Activated naive CD8-positive, alpha-beta T cell treated with anti-CD3 and anti-CD28 coated beads, Interleukin-2, amount 10 ng/mL, durations not matched to agents 7 days and 5 days (primary cell): ENCODE data around the gene LIMA1. TPM values are rescaled to one million over a fixed set of nuclear protein-coding genes. Genes with fewer than 3 reads are reported as not detected.
"Not testable (repeated sequence)": the region's sequence is repeated elsewhere in the genome, so short reads cannot be mapped to it uniquely, and the experiment has no call there.

Experiments used
- ATAC-seq: fragments of 150-1000 bp; cut with Tn5 transposase; one replicate; pipeline ENCODE4 v1.10.0; 2021; ENCODE audit warnings: low read depth, moderate library complexity
- POLR2A ChIA-PET: fragments of 350-600 bp; sonication (Branson Sonifier 250); formaldehyde crosslinking; loops from one replicate; lab custom pipeline; 2021; ENCODE audit warnings: antibody characterized with exemption; lab: Charles Lee
- DNase-seq: peaks from one replicate; pipeline ENCODE4 v3.0.0; 2021
- H3K27ac Mint-ChIP-seq: one replicate; pipeline ENCODE4 v1.8.0; 2022; ENCODE audit warnings: mild to moderate bottlenecking, mixed read lengths
- H3K27me3 Mint-ChIP-seq: one replicate; pipeline ENCODE4 v1.8.0; 2022; ENCODE audit warnings: mild to moderate bottlenecking, moderate library complexity, mixed read lengths
- H3K36me3 Mint-ChIP-seq: one replicate; pipeline ENCODE4 v1.8.0; 2021; ENCODE audit warnings: mild to moderate bottlenecking, mixed read lengths
- H3K4me1 Mint-ChIP-seq: one replicate; pipeline ENCODE4 v1.8.0; 2021; ENCODE audit warnings: mixed read lengths
- H3K4me3 Mint-ChIP-seq: one replicate; pipeline ENCODE4 v1.8.0; 2022; ENCODE audit warnings: mild to moderate bottlenecking, moderate library complexity, mixed read lengths
- H3K9me3 Mint-ChIP-seq: one replicate; pipeline ENCODE4 v1.8.0; 2021; ENCODE audit warnings: mixed read lengths
- total RNA-seq, 2 experiments: library from RNA; stranded (reverse); gene quantifications; one replicate each; pipeline ENCODE4 v1.2.3, GENCODE V29; 2021

LIMA1 gene
- total RNA-seq, 2 experiments from 2014 or later: 11.3 to 13.6 TPM

- Mint-ChIP-seq H3K27me3 (peaks cover 4% of the 10 kb centered on the region), H3K4me1 (peaks cover 12% of the 10 kb centered on the region), H3K9me3 (no peaks in the 10 kb centered on the region), H3K4me3 (no peak overlapping the region), H3K36me3 (no peaks in the 10 kb centered on the region), H3K27ac (peak overlapping the region; percentile 67)
- ATAC-seq (no peak), DNase-seq (no peak)
- POLR2A ChIA-PET: no interaction called here
Observed at GRCh38 chr12:50276068-50276467, 7.3 kb downstream of the LIMA1 start.

DNA sequence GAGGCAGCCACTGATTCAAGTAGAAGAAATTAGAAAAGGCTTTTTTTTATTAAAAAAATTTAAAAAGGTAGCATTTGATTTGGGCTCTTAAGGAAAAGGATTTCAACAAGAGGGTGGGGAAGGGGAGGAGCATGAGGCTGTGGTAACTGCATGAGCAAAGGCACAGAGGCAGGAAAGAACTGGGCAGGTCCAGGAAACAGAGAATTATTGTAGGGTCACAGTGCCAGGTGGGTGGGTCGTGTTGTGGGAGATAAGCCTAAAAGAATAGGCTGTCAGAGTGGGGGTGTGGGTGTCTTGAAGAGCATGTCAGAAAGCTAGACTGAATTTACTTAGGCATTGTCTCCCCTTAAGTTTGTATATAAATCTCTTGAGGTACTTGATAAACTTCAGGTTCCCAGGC lies 7.8 kb downstream of the LIMA1 start:
- Mint-ChIP-seq H3K9me3 (no peaks in the 10 kb centered on the region), H3K27ac (peak overlapping the region; percentile 67), H3K36me3 (no peaks in the 10 kb centered on the region), H3K4me3 (peak overlapping the region; percentile 6), H3K27me3 (peaks cover 2% of the 10 kb centered on the region), H3K4me1 (peaks cover 12% of the 10 kb centered on the region)
- POLR2A ChIA-PET: no interaction called here
- peak; percentile 52 for ATAC-seq
- DNase-seq: no peak

GRCh38 chr12:50275127-50275526 lies 8.2 kb downstream of the LIMA1 start:
- peaks cover 12% of the 10 kb centered on the region for H3K4me1 Mint-ChIP-seq
- H3K9me3 Mint-ChIP-seq, H3K36me3 Mint-ChIP-seq, H3K27me3 Mint-ChIP-seq, H3K27ac Mint-ChIP-seq, ATAC-seq, POLR2A ChIA-PET, H3K4me3 Mint-ChIP-seq, DNase-seq: not testable (repeated sequence)

DNA sequence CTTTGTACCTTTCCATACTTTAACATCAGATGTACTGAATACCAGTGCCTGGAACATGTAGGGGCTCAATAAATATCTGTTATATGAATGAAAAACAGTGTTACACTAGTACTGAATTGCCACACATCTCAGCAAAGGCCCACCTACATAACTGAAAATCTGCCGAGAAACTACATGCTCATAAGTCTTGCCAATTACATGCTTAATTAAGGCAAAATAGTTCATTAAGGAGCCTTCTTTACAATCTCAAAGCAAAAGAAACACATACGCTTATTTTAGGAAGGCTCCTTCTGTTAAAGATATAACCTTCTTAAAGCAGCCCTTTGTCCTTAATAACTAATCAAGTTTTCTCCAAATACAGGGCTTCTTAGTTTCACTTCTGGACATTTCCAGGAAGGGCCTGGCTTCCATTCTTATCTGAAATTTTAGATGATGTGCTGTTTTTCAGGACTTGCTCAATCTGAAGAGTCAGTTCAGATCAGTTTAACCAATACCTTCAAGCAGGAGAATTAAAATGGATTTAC lies 11.5 kb downstream of the LIMA1 start:
- Mint-ChIP-seq H3K36me3 (no peaks in the 10 kb centered on the region), H3K27me3 (no peaks in the 10 kb centered on the region), H3K27ac (no peak overlapping the region), H3K4me1 (peaks cover 12% of the 10 kb centered on the region), H3K9me3 (no peaks in the 10 kb centered on the region), H3K4me3 (no peak overlapping the region)
- ATAC-seq (no peak), DNase-seq (no peak)
- POLR2A ChIA-PET: no interaction called here

GRCh38 chr12:50268482-50268881 lies 14.8 kb downstream of the LIMA1 start:
- Mint-ChIP-seq H3K4me1 (peaks cover 2% of the 10 kb centered on the region), H3K36me3 (no peaks in the 10 kb centered on the region), H3K9me3 (no peaks in the 10 kb centered on the region), H3K4me3 (no peak overlapping the region), H3K27me3 (no peaks in the 10 kb centered on the region), H3K27ac (no peak overlapping the region)
- DNase-seq (no peak), ATAC-seq (no peak)
- POLR2A ChIA-PET: no interaction called here

DNA sequence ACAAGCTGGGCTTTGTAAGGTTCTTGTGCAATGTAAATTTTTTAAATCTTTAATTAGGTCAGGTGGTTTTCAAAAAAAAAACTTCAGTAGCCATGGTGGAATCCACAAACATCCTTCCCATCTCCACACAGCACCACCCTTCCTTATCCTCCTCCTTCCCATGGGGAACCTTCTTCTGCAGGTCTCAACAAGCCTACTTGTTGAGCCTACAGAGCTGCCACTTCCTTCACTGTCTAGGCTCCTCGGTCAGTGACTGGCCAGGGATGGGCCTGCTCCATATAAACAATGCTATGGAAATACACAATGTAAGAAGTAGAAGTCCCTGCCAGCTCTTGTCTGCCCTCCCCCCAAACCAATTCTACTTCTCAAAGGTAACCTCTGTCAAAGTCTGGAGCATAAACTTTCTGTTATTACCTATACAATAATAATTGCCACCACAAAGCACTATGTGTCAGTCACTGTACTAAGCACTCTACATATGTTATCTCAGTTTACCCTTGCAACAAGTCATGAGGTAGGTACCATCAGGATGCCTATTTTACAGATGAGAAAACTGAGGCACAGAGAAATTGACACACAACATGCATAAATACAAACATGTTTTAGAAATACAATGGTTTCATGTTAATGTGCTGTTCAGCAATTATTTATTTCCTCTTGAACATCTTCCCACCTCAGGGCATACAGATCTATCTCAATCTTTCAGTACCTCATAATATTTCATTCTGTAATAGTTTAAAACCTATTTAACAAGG lies 17.4 kb downstream of the LIMA1 start:
- no peaks in the 10 kb centered on the region for H3K4me1 Mint-ChIP-seq
- ATAC-seq: no peak

GRCh38 chr12:50263832-50264231 lies 19.5 kb downstream of the LIMA1 start:
- no peaks in the 10 kb centered on the region for H3K4me1 Mint-ChIP-seq
- POLR2A ChIA-PET: no interaction called here
- no peak for ATAC-seq
- H3K36me3 Mint-ChIP-seq: no peaks in the 10 kb centered on the region
- no peak overlapping the region for H3K27ac Mint-ChIP-seq
- H3K9me3 Mint-ChIP-seq: no peaks in the 10 kb centered on the region
- H3K27me3 Mint-ChIP-seq: no peaks in the 10 kb centered on the region
- no peak overlapping the region for H3K4me3 Mint-ChIP-seq
- DNase-seq: no peak

More for the DNA sequence above, 17.4 kb downstream of the LIMA1 start:
- Mint-ChIP-seq H3K4me3 (no peak overlapping the region), H3K27ac (no peak overlapping the region), H3K27me3 (no peaks in the 10 kb centered on the region), H3K9me3 (no peaks in the 10 kb centered on the region), H3K36me3 (no peaks in the 10 kb centered on the region)
- POLR2A ChIA-PET: no interaction called here
- DNase-seq: no peak

- no peaks in the 10 kb centered on the region for H3K36me3 Mint-ChIP-seq
- H3K4me3 Mint-ChIP-seq: no peak overlapping the region
- H3K27ac Mint-ChIP-seq: no peak overlapping the region
- DNase-seq (no peak), ATAC-seq (no peak)
- H3K9me3 Mint-ChIP-seq: no peaks in the 10 kb centered on the region
- no peaks in the 10 kb centered on the region for H3K4me1 Mint-ChIP-seq
- POLR2A ChIA-PET: no interaction called here
- H3K27me3 Mint-ChIP-seq: no peaks in the 10 kb centered on the region
Observed at GRCh38 chr12:50261654-50262053, 21.7 kb downstream of the LIMA1 start.

DNA sequence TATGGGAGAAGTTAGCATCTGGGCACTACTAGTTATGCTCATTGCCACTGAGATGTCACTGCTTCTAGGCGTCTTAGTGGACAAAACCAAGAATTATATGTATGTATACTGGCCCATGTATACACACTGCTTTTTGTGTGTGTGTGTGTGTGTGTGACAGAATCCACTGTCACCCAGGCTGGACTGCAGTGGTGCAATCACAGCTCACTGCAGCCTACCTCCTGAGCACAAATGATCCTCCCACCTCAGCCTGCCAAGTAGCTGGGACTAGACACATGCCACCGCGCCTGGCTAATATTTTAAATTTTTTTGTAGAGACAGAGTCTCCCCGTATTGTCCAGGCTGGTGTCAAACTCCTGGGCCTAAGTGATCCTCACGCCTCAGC lies 25.2 kb downstream of the LIMA1 start:
- Mint-ChIP-seq H3K4me1 (no peaks in the 10 kb centered on the region), H3K36me3 (no peaks in the 10 kb centered on the region), H3K9me3 (no peaks in the 10 kb centered on the region), H3K27me3 (no peaks in the 10 kb centered on the region), H3K27ac (no peak overlapping the region), H3K4me3 (no peak overlapping the region)
- DNase-seq: no peak
- ATAC-seq: no peak
- POLR2A ChIA-PET: interaction anchor here (1.1 kb wide), 1 partner anchor 39 kb away, joined by 3 read pairs; no protein-coding TSS in a partner anchor

DNA sequence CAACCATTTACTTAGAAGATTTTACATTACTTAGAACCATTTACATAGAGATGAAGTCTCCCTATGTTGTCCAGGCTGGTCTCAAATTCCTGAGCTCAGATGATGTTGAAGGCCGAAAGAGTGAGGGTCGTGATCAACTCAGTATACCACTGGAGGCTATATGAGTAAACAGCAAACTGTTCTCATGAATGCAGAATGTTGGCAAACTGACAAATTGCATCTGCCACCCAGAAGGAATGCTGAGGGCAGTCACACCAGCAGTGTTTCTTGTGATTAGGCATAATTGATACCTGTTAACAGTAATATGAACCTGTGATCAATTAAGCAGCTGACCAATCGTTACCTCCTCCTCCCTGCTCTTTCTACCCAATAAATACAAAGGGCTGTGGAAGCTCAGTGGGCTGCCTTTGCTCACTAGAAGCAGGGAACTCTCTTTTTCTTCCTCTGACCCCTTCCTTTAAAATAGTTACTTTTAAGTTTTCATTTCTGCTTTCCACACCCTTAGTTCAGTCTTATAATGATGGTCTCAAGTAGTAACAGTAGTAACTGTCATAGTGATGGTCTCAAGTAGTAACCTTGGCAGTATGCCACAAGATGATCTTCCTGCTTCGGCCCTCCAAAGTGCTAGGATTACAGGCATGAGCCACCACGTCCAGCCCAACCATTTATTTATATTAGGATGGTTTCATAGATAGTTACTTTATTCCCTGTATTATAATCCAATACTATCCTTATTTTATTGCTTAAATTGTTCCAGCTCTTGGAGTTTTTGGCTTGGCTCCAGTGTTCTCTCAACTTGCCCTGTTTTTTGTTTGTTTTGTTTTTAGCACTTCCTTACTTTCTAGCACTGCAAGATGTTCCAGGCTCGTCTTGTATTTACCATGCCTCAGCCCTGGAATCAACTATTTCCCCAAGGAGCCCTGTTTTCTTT lies 25.8 kb downstream of the LIMA1 start:
- H3K4me1 Mint-ChIP-seq: no peaks in the 10 kb centered on the region
- POLR2A ChIA-PET: interaction anchor here (1.1 kb wide), 1 partner anchor 39 kb away, joined by 3 read pairs; no protein-coding TSS in a partner anchor
- H3K4me3 Mint-ChIP-seq: no peak overlapping the region
- DNase-seq (no peak), ATAC-seq (no peak)
- no peaks in the 10 kb centered on the region for H3K27me3 Mint-ChIP-seq
- no peaks in the 10 kb centered on the region for H3K9me3 Mint-ChIP-seq
- no peaks in the 10 kb centered on the region for H3K36me3 Mint-ChIP-seq
- no peak overlapping the region for H3K27ac Mint-ChIP-seq

GRCh38 chr12:50256761-50257160 lies 26.6 kb downstream of the LIMA1 start:
- no peak overlapping the region for H3K4me3 Mint-ChIP-seq
- no peaks in the 10 kb centered on the region for H3K9me3 Mint-ChIP-seq
- ATAC-seq: no peak
- H3K27me3 Mint-ChIP-seq: no peaks in the 10 kb centered on the region
- POLR2A ChIA-PET: no interaction called here
- H3K27ac Mint-ChIP-seq: no peak overlapping the region
- peaks cover 2% of the 10 kb centered on the region for H3K36me3 Mint-ChIP-seq
- no peak for DNase-seq
- H3K4me1 Mint-ChIP-seq: peaks cover 2% of the 10 kb centered on the region

GRCh38 chr12:50252977-50253602 lies 30.2 kb downstream of the LIMA1 start:
- Mint-ChIP-seq H3K9me3 (no peaks in the 10 kb centered on the region), H3K27me3 (no peaks in the 10 kb centered on the region), H3K4me1 (peaks cover 6% of the 10 kb centered on the region), H3K4me3 (no peak overlapping the region), H3K36me3 (peaks cover 4% of the 10 kb centered on the region), H3K27ac (no peak overlapping the region)
- POLR2A ChIA-PET: interaction anchor here (0.6 kb wide), 1 partner anchor 62 kb away, joined by 4 read pairs; no protein-coding TSS in a partner anchor
- ATAC-seq (no peak), DNase-seq (no peak)

DNA sequence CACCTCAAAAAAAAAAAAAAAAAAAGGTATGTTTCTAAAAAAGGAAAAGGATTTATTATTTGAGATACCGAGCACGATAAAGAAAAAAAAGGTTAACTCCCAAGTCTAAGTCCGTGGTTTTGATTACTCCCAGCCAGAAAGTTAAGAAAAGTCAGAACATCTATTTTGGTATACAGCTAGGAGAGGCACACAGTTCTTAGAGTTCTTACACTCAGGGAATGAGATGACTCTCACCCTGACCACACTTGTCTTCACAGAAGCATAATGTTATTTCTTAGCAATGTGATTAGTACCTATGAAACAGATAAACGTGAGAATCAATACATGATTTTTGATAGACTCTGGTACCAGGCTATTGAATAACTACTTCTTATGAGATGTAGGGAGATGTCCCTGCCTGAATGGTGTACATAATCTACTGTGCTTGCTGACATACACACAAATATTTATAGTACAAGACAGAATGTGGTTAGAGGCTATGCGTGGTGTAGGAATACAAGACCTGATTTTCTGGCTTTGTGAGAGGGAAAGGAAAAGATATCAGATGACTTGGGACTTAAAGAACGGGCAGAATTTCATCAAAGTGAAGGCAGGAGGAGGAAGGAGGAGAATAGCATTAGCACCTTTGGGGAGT lies 31.6 kb downstream of the LIMA1 start:
- peaks cover 8% of the 10 kb centered on the region for H3K4me1 Mint-ChIP-seq
- peaks cover 4% of the 10 kb centered on the region for H3K36me3 Mint-ChIP-seq
- DNase-seq (no peak), ATAC-seq (no peak)
- H3K4me3 Mint-ChIP-seq: no peak overlapping the region
- H3K27me3 Mint-ChIP-seq: no peaks in the 10 kb centered on the region
- POLR2A ChIA-PET: no interaction called here
- H3K9me3 Mint-ChIP-seq: no peaks in the 10 kb centered on the region
- no peak overlapping the region for H3K27ac Mint-ChIP-seq
